ENCODE results near the gene HS3ST3B1.

HS3ST3B1 gene

DNA sequence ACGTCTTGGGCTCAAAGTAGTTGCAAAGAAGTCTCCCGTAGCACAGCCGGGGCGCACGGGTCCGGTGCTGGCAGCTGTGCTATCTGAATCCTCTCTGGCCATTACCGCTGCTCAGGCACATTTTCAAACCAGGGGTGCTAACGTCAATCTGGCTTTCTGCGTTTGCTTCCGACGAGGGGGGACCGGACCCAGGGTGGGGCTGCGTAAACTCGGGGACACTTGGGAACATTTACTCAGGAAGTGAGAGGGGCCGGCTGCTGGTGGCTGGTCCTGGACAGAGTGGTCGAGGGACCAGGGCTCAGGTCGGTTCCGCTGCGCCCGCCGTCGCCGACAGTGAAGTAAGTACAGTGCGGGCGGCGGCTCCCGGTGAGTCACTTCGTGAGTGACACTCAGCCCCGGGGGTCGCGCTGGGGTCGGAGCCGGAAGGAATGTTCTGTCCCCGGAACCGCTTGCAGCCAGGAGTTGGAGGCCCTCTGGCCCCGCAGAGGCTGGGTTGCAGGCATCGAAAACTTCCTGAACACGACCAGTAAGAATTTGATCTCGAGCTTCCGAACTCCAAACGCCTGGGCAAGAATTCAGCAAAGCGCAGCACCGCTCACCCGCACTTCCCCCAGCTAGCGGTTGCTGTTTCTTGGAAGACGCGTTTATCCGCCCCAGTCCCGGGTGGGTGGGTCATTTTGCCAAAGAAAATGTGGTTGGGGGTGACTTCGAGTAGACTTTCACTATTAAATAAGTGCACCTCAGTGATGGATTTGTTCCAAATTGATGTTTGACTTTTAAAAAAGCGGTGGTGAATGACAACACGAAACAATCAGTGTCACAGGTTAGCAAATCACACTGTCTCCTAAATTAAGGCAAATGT lies 1.4 kb upstream of the HS3ST3B1 start:
- no peak for TF ChIP-seq CREB1 (IDR thresholded peaks at IDR 0.05; ENCODE audit: low read depth)
- TF ChIP-seq TEAD4 (IDR thresholded peaks at IDR 0.05) = no peak
- TF ChIP-seq FOXM1 (IDR thresholded peaks at IDR 0.05; ENCODE audit: borderline replicate concordance, low read depth) = no peak
- TF ChIP-seq ZBTB7A (IDR thresholded peaks at IDR 0.05; ENCODE audit: low read depth) = no peak
- no peak for TF ChIP-seq YY1 (IDR thresholded peaks at IDR 0.05; ENCODE audit: low read depth)

DNA sequence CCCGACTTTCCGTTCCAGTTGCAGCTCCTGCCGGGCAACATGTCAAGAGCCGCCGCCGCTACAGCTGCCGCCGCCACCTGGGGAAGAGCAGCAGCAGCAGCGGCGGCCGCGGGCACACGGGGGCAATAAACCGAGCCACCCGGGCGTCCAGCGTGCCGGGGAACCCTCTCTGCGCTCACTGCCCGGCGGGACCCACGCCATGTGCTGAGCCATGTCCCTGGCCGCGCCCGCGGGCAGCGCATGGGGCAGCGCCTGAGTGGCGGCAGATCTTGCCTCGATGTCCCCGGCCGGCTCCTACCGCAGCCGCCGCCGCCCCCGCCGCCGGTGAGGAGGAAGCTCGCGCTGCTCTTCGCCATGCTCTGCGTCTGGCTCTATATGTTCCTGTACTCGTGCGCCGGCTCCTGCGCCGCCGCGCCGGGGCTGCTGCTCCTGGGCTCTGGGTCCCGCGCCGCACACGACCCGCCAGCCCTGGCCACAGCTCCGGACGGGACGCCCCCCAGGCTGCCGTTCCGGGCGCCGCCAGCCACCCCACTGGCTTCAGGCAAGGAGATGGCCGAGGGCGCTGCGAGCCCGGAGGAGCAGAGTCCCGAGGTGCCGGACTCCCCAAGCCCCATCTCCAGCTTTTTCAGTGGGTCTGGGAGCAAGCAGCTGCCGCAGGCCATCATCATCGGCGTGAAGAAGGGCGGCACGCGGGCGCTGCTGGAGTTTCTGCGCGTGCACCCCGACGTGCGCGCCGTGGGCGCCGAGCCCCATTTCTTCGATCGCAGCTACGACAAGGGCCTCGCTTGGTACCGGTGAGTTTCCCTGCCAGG lies 604 bp downstream of the HS3ST3B1 start:
- TF ChIP-seq TAF1 (IDR thresholded peaks at IDR 0.05; ENCODE audit: low read depth) (no peak), ZBTB7A (IDR thresholded peaks at IDR 0.05; ENCODE audit: low read depth) (no peak), TEAD4 (IDR thresholded peaks at IDR 0.05) (no peak), EP300 (IDR thresholded peaks at IDR 0.05; ENCODE audit: borderline replicate concordance) (no peak), TCF12 (IDR thresholded peaks at IDR 0.05; ENCODE audit: low read depth) (peak; percentile 6; the same call in 1 of the 2 replicates), CREB1 (IDR thresholded peaks at IDR 0.05; ENCODE audit: low read depth) (no peak)
- TF ChIP-seq, protein P1, sequence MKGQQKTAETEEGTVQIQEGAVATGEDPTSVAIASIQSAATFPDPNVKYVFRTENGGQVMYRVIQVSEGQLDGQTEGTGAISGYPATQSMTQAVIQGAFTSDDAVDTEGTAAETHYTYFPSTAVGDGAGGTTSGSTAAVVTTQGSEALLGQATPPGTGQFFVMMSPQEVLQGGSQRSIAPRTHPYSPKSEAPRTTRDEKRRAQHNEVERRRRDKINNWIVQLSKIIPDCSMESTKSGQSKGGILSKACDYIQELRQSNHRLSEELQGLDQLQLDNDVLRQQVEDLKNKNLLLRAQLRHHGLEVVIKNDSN (IDR thresholded peaks at IDR 0.05) = no peak

DNA sequence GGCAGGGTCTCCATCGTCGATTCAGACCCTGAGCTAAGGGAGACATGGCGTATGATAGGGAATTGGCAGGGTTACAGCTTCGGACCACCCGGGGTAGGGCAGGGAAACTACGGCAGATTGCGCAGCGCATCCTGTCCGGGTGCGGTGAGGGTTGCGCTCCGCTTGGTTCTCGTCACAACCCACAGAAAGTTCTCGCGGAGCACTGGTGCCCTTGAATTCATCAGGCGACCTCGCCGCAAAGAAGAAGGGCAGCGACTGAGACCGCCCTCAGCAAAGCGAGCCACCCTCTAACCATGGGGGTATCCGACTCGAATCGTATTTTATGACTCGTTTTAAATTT lies 1.2 kb downstream of the HS3ST3B1 start:
- TF ChIP-seq RAD21 (IDR thresholded peaks at IDR 0.05; ENCODE audit: low read depth) (no peak), EP300 (IDR thresholded peaks at IDR 0.05; ENCODE audit: borderline replicate concordance) (no peak), YY1 (IDR thresholded peaks at IDR 0.05; ENCODE audit: low read depth) (no peak)
- TF ChIP-seq, protein P1 (IDR thresholded peaks at IDR 0.05) = no peak
- TF ChIP-seq, protein P2, sequence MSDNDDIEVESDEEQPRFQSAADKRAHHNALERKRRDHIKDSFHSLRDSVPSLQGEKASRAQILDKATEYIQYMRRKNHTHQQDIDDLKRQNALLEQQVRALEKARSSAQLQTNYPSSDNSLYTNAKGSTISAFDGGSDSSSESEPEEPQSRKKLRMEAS (IDR thresholded peaks at IDR 0.05) = no peak

DNA sequence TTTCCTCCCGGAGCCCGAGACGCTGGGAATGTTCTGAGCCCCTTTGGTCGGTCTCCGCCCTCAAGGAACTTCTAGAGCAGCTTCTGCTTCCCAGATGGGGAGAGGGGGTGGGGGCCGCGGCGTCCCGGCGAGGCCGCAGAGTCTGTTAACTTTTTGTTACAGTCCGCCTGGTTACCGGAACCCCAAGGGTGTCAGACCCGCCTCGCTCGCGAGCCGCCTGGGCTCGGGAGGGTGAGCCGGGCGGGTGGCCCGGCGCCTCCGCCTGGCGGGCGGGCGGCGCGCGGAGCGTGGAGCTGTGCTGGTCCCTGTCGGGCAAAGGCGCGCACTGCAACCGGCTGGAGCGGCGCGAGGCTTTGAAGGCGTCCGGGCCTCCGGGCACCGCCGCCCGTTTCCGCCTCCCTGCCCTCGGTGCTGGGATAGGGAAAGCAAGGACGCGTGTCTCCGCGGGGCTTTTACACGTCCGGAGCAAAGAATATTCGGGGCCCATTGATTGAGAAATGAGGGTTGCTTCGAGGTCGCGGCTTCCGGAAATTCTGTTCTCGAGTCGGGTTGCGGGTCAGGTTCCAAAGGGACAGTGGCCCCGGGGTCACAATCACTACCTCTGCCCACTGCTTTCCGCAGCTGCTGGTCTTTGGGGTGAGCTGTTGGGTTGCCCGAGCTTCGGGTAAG lies 1.7 kb downstream of the HS3ST3B1 start:
- TF ChIP-seq, protein P2 (IDR thresholded peaks at IDR 0.05) = no peak
- no peak for TF ChIP-seq NFIC (IDR thresholded peaks at IDR 0.05)
- no peak for TF ChIP-seq FOXM1 (IDR thresholded peaks at IDR 0.05; ENCODE audit: borderline replicate concordance, low read depth)
- no peak for TF ChIP-seq TEAD4 (IDR thresholded peaks at IDR 0.05)
- peak; percentile 21; the same call in 1 of the 2 replicates for TF ChIP-seq RAD21 (IDR thresholded peaks at IDR 0.05; ENCODE audit: low read depth)
- TF ChIP-seq TAF1 (IDR thresholded peaks at IDR 0.05; ENCODE audit: low read depth) = no peak
- TF ChIP-seq TCF12 (IDR thresholded peaks at IDR 0.05; ENCODE audit: low read depth) = no peak
- TF ChIP-seq ZBTB7A (IDR thresholded peaks at IDR 0.05; ENCODE audit: low read depth) = no peak

DNA sequence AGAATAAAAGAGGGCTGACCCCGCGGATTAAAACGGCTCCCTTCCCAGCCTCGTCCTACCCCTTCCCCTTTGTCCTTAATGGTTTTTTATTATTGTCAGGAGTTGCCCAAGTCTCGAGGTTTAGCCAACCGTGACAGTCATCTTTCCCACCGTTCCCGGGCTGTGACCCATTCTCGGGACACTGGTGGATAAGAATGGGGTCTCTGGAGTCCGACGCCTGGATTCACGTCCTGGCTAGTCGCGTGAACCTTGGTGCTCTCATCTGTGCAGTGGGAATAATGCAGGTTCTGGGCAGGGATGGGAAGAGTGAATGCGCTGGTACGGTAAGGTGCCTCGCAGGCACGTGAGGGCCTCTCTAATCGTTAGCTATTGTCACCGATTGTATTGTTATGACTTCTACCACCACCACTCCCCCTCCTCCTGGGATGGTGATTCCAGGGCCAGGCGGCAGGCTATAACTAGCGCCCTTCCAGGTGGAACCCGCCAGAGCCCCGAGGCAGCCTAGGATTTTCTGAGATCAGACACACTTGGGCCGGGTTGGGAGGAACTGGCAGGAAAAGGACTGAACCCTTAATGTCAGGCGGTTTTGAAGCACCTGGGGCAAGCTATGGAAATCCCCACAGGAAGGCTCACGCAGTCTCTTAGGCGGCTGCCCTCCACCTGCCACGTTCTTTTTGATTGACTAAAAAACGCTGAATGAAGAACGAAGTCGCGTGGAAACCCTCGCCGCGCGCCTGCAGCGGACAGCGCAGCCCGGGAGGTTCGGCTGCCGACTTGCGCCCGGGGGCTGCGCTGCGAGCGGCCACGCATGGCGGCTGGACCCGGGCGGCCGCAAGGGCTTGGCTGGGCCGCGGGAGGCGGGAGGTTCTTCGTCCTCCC lies 2.7 kb downstream of the HS3ST3B1 start:
- TF ChIP-seq CREB1 (IDR thresholded peaks at IDR 0.05; ENCODE audit: low read depth) (no peak), TEAD4 (IDR thresholded peaks at IDR 0.05) (no peak), EGR1 (IDR thresholded peaks at IDR 0.05) (no peak), CEBPB (IDR thresholded peaks at IDR 0.05) (no peak), EP300 (IDR thresholded peaks at IDR 0.05; ENCODE audit: borderline replicate concordance) (no peak), RAD21 (IDR thresholded peaks at IDR 0.05; ENCODE audit: low read depth) (no peak), YY1 (IDR thresholded peaks at IDR 0.05; ENCODE audit: low read depth) (no peak), ZBTB7A (IDR thresholded peaks at IDR 0.05; ENCODE audit: low read depth) (no peak), TAF1 (IDR thresholded peaks at IDR 0.05; ENCODE audit: low read depth) (no peak), FOXM1 (IDR thresholded peaks at IDR 0.05; ENCODE audit: borderline replicate concordance, low read depth) (no peak), TCF12 (IDR thresholded peaks at IDR 0.05; ENCODE audit: low read depth) (no peak), NFIC (IDR thresholded peaks at IDR 0.05) (no peak)
- TF ChIP-seq, protein P3, sequence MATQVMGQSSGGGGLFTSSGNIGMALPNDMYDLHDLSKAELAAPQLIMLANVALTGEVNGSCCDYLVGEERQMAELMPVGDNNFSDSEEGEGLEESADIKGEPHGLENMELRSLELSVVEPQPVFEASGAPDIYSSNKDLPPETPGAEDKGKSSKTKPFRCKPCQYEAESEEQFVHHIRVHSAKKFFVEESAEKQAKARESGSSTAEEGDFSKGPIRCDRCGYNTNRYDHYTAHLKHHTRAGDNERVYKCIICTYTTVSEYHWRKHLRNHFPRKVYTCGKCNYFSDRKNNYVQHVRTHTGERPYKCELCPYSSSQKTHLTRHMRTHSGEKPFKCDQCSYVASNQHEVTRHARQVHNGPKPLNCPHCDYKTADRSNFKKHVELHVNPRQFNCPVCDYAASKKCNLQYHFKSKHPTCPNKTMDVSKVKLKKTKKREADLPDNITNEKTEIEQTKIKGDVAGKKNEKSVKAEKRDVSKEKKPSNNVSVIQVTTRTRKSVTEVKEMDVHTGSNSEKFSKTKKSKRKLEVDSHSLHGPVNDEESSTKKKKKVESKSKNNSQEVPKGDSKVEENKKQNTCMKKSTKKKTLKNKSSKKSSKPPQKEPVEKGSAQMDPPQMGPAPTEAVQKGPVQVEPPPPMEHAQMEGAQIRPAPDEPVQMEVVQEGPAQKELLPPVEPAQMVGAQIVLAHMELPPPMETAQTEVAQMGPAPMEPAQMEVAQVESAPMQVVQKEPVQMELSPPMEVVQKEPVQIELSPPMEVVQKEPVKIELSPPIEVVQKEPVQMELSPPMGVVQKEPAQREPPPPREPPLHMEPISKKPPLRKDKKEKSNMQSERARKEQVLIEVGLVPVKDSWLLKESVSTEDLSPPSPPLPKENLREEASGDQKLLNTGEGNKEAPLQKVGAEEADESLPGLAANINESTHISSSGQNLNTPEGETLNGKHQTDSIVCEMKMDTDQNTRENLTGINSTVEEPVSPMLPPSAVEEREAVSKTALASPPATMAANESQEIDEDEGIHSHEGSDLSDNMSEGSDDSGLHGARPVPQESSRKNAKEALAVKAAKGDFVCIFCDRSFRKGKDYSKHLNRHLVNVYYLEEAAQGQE (IDR thresholded peaks at IDR 0.05; ENCODE audit: low read depth) = no peak
- TF ChIP-seq, protein P2 (IDR thresholded peaks at IDR 0.05) = no peak
- TF ChIP-seq, protein P1 (IDR thresholded peaks at IDR 0.05) = no peak

All from Ishikawa (cell line).